GM19035 (cell line): ENCODE data around the gene HECTD1.
"Not testable (repeated sequence)": the region's sequence is repeated elsewhere in the genome, so short reads cannot be mapped to it uniquely, and the experiment has no call there.

Source experiments
- ATAC-seq: cut with Tn5 transposase; IDR thresholded peaks from one replicate; pipeline ENCODE4 v1.9.1; 2021; ENCODE audit not compliant: unreplicated experiment

The HECTD1 gene

DNA sequence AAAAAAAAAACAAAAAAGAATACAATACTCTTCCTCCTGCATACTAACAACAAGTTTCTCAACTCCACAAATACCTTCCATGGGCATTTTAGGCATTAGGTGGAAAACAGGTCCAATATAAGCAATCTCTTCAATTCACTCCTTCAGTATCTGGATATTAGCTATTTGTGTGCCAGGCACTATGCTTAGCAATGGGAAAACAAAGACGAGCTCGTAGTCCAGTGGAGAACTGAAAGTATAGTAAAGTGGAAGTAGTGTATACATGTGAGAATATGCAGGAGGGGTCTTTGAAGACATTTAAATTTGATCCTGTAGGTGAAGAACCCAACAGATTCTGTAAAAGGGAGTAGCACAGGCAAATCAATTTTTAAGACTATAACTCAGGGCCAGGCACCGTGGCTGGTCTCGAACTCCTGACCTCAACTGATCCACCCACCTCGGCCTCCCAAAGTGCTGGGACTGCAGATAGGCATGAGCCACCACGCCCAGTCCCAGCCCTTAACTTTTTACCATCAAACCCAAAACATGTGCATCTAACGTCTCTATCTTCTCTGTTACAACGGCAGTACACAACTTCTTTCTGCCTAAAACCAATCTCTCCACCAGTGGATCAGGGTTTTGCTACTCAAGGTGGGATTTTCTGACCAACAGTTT, 10.6 kb downstream of the HECTD1 start:
- ATAC-seq = no peak

DNA sequence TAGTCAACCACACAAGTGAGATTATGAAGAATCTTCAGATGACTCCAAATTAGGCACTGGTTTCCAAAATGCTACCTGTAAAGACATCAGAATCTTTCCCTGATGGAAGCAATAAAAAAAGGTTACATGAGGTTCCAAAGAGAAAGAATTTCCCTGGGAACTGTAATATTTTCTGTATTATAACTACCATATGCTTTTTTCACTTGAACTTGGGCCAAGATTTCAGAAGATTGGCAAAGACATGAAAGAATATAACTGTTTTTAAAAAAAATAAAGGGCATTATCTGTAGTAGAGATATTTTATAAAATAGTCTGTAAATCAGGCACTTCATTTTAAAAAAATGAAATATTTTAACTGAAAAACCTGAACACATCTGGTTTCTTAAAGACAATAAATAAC, 12.9 kb downstream of the HECTD1 start:
- no peak for ATAC-seq

DNA sequence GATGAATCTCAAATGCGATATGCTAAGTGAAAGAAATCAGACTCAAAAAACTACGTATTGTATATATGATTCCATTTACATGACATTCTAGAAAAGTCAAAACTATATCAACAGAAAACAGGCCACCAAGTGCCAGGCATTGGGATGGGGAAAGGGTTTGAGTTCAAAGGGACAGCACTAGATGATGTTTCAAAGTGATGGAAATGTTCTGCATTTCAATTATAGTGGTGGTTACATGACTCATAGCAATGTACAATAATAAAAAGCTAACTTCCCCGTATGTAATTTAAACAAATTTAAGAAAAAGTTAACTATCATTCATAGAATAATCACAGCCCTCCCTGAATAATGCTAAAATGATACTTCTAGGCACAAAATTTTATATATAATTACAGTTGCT, 13.5 kb downstream of the HECTD1 start:
- ATAC-seq = no peak

DNA sequence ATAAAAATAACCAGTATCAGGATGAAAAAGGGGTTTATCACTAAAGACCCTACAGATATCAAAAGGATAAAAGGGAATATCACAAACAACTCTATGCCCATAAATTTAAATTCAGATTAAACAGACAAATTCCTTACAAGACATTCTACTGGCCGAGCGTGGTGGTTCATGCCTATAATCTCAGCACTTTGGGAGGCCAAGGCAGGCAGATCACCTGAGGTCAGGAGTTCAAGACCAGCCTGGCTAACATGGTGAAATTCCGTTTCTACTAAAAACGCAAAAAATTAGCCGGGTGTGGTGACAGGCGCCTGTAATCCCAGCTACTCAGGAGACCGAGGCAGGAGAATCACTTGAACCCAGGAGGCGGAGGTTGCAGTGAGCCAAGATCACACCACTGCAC, 15.0 kb downstream of the HECTD1 start:
- not testable (repeated sequence) for ATAC-seq

DNA sequence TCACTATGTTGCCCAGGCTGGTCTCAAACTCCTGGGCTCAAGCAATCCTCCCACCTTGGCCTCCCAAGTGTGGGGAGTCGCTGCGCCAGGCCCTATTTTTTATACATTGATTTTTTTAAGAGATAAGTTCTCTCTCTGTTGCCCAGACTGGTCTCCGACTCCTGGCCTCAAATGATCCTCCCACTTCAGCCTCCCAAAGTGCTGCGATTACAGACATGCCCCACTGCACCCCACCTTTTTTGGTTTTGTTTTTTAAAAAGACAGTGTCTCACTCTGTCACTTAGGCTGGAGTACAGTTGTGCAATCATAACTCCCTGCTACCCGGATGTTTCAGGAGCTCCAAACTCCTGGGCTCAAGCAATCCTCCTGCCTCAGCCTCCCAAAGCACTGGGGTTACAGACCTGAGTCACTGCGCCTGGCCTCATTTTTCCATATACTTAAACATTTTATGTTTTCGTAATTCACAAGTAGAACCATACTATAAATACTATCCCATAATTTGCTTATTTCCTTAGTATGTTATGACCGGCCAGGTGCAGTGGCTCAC, 16.8 kb downstream of the HECTD1 start:
- ATAC-seq = no peak

DNA sequence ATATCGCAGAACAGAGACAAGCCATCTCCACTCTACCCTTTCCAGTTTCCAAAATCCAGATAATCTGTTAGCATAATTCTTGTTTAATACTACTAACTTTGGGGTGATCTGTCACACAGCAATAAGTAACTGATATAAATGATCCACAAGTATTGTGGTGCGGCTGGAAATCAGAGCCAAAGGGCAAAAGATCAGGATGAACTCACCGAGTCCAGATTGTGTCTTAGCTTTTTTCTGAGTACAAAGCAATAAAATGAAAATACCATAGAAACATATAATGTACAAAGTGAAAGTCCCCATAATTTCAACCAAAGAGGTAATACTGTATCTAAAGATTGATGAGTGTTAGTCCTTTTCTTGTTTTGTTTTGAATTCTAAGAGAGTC, 17.4 kb downstream of the HECTD1 start:
- ATAC-seq = no peak

DNA sequence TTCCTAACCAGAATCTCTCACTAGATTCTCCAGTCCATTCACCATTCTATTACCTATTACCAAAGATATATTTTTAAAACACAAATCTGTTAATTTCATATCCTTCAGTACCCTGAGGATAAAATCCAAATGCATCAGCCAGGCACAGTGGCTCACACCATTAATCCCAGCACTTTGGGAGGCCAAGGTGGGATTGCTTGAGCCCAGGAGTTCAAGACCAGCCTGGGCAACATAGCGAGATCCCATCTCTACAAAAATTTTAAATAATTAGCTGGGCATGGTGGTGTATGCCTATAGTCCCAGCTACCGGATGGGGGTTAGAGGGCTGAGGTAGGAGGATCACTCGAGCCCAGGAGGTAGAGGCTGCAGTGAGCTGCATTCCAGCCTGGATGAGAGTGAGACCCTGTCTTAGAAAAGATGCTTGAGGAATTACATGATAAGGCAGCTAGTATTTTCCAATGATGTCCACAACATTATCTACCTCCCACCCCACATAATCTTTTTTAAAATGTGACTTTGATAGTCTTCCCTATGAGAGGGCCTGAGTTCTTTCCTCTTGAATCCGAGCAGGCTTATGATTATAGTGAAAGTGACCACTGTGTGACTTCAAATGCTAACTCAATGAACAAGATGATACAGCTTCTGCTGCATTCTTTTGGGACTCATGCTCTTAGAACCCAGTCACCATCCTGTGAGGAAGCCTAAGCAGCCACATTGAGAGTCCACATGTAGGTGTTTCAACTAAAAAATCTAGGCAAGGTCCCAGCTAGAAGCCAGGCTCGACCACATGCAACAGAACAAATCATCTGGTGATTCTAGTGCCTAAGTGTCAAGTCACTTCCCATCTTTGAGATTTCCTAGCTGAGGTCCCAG, 18.0 kb downstream of the HECTD1 start:
- ATAC-seq = no peak

DNA sequence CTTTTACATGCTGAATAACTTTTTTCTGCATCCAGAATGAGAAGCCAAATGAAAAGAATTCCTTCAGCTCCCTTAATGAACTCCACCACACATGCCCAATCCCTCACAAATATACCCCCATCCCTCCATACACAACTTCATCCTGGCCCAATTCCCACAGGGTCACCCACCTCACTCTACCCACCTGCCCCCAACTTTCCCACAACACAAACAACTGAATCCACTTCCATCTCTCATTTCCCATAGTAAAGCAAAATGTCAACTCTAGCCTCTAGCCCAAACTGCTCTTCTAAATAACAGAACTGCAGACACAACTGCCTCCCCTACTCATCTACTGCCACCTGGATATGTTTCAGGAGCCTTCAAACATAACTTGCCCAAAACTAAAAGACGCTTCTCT, 18.8 kb downstream of the HECTD1 start:
- ATAC-seq = no peak

DNA sequence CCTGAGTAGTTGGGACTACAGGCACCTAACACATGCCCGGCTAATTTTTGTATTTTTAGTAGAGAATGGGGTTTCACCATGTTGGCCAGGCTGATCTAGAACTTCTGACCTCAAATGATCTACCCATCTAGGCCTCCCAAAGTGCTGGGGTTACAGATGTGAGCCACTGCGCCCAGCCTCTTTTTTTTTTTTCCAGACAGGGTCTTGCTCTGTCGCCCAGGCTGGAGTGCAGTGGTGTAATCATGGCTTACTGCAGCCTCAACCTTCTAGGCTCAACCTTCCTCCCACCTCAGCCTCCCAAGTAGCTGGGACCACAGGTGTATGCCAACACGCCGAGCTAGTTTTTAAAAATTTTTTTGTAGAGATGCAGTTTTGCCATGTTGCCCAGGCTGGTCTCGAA, 25.6 kb downstream of the HECTD1 start:
- not testable (repeated sequence) for ATAC-seq

DNA sequence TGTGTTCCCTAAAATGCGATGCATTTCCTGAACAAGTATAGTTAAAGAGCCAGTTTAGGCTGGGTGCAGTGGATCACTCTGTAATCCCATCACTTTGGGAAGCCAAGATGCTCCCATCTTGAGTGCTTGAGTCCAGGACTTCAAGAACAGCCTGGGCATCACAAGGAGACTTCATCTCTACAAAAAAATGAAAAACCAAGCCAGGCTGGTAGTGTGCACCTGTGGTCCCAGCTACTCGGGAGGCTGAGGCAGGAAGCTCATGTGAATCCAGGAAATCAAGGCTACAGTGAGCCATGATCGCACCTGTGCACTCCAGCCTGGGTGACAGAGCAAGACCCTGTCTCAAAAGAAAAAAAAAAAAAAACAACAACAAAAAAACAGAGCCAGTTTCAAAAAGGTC, 26.3 kb downstream of the HECTD1 start:
- ATAC-seq = no peak

DNA sequence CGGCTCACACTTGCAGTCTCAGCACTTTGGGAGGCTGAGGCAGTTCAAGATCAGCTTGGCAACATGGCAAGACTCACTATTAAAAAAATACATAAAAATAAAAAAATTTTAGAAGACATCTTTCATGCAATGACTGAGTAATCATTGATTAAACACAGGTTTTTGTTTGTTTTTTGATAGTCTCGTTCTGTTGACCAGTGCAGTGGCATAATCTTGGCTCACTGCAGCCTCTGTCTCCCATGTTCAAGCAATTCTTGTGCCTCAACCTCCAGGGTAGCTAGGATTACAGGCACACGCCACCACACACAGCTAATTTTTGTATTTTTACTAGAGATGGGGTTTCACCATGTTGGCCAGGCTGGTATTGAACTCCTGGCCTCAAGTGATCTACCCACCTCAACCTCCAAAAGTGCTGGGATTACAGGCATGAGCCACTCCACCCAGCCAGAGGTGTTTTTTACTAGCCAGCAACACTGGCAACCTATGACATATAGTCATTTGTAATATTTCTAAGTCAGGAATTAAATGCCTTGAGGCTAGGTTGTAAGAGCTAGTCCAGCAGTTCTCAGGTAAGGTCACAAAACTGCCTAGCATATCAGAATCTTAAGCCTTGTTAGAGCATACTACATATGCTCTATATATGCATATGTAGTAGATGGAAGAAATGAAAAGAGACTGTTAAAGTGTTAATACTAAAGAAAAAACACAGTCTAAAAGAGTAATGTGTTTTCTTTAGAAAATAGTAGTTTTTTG, 27.1 kb downstream of the HECTD1 start:
- no peak for ATAC-seq

DNA sequence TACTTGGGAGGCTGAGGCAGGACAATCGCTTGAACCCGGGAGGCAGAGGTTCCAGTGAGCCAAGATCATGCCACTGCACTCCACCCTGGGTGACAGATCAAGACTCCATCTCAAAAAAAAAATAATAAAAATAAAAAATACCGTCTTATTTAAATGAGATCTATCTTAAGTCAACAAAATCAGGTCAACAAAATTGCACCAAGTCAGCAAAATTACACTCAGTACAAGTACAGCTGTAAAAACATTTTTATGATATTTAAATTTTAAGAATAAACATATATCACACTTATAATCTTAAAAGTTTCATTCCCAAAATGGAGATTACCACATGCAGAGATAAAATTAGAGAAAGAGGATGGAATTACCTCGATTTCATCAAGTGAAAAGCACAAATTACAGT, 33.2 kb downstream of the HECTD1 start:
- ATAC-seq = no peak

DNA sequence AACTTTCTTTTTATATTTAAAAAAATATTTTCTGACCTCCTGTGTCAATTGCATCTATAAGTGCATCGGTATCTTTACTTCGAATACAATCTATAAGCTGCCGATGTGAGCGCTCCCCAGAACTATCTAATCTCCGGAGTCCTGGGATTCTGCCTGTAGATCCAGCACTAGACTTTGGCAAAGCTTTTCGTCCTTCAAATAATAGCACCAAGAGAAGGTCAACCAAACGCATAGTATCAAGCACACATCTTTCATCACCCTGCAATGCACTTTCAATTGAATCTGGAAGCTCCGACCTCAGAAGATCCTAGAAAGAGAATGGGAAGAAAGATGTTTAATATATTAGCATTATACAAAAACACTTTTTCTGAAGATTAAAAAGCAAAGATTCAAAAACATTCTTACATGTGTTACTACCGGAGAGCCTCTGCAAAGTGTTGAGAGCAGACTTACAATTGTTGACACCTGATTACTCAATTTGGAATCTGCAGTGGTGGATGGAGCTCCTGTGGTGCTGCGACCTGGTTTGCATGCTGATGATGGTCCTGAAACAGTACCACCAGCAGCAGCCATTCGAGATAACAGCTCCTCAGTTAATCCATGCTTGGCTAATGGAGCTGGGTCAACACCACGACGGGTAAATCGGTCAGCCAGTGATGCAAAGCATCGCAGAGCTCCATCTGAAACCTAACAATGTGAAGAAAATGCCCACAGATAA, 34.3 kb downstream of the HECTD1 start:
- no peak for ATAC-seq

DNA sequence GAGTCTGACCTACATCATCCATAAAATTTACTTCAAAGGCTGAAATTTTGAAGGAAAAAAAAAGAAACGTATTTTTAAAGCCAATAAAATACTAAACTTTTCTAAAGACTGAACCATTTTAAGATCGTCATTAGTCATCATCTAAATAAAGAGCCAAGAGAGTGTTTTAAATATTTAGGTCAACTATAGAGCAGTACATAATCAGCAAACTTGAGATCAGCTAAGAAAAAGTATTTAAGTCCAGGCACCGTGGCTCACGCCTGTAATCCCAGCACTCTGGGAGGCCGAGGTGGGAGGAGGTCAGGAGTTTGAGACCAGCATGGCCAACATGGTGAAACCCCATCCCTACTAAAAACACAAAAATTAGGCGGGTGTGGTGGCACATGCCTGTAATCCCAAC, 35.5 kb downstream of the HECTD1 start:
- ATAC-seq = no peak

DNA sequence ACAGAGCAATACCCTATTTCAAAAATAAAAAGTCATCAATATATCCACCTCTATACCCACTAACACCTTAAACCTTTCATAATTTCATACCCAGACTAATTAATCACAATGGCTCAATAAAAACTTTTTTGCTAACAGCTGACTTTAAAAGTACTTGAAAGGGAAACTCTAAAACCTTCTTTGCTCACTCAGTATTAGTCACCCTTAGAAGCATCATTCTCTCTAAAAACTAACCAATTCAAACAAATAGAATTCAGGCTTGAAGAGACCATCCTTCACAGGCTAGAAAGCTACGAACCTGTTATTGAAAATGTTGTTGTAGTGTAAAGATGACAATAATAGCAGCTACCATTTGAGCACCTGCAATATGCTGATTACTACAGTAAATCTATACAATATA, 37.2 kb downstream of the HECTD1 start:
- no peak for ATAC-seq

DNA sequence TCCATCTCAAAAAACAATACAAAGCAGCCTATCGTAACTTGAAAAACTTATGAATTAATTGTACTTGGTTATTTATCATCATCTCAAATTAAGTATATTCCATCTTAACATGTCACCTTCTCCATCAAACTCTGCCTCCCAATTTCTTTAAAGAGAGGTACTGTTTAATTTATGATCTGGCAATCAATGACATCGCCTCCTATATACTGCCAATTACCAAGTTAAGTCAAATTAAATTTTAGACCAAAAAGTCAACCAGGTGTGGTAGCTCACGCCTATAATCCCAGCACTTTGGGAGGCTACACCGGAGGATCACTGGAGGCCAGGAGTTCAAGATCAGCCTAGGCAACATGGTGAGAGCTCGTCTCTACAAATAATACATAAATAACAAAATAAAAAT, 37.7 kb downstream of the HECTD1 start:
- no peak for ATAC-seq

DNA sequence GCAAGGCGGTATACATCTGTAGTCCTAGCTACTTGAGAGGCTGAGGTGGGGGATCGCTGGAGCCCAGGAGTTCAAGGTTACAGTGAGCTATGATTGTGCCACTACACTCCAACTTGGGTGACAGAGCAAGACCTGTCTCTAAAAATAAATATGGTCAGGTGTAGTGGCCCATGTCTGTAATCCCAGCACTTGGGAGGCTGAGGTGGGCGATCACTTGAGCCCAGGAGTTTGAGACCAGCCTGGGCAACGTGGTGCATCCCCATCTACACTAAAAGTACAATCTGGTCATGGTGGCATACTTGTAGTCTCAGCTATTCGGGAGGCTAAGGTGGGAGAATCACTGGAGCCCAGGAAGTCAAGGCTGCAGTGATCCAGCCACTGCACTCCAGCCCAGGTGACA, 40.6 kb downstream of the HECTD1 start:
- ATAC-seq = no peak

DNA sequence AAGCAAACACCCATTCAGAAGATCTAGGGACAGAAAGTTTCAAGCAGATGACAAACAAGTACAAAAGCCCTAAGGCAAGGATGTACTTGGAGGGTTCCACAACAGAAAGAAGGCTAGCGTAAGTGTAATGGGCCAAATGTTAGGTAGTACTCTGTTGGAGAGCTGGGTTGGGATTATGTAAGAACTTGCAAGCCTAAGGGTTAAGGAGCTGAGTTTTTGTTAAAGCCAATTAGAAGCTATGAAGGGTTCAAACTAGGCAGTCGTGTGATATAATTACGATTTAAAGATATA, 41.4 kb downstream of the HECTD1 start:
- no peak for ATAC-seq

DNA sequence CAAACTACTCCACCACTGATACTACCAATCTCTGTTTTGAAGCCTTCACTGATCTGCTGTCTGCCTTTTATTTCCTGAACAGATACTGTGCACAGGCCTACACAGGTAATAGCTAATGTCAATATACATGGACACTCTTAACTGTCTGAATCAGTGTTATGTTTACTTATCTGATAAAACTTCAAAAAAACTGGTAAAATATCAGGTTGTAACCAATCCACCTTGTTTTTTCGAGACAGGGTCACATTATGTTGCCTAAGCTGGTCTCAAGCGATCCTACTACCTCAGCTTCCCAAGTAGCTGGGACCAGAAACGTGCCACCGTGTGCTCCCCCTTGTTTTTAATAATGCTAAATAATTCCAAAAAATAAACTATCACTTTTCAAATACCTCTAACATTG, 43.5 kb downstream of the HECTD1 start:
- no peak for ATAC-seq

DNA sequence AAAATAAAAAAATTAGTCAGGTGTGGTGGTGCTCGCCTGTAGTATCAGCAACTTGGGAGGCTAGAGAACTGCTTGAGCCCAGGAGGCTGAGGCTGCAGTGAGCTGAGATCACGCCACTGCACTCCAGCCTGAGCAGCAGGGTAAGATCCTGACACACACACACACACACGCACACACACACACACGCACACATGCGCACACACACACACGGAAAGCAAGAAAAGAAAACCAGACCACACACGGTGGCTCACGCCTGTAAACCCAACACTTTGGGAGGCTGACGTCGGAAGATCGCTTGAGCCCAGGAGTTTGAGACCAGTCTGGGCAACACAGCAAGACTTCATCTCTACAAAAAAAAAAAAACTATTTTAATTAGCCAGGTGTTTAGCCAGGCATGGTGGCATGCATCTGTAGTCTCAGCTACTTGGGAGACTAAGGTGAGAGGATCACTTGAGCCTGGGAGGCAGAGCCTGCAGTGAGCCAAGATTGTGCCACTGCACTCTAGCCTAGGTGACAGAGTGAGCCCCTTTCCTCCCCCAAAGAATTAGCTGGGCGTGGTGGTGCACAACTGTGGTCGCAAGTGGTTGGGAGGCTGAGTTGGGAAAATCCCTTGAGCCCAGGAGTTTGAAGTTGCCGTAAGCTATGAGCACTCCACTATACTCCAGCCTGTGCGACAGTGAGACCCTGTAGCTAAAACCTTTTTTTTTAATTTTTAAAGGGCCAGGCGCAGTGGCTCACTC, 44.5 kb downstream of the HECTD1 start:
- no peak for ATAC-seq

DNA sequence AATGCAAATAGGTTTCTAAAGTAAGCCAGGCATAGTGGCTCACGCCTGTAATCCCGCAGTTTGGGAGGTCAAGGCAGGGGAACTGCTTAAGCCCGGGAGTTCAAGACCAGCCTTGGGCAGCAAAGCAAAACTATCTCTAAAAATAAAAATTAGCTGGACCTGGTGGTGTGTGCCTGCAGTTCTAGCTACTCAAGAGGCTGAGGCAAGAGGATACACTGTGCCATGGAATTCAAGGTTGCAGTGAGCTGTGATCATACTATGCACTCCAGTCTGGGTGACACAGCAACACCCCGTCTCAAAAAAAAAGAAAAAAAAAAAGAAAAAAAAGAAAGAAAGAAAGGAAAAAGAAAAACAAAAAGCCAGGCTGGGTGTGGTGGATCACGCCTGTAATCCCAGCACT, 46.3 kb downstream of the HECTD1 start:
- no peak for ATAC-seq
